HuH-7 (cell line): Measurements from ENCODE around the gene SGK2.

Experiments
- DNase-seq: peaks from one replicate; pipeline ENCODE4 v3.0.0; 2011; ENCODE audit warnings: low spot score

The SGK2 gene

GRCh38 chr20:43536041-43536816 lies 22.6 kb upstream of the SGK2 start:
- no peak for DNase-seq

- DNase-seq: no peak
Measured at GRCh38 chr20:43536817-43537440, 21.9 kb upstream of the SGK2 start.

- DNase-seq: peak; percentile 61
Measured at GRCh38 chr20:43537921-43538877, 20.6 kb upstream of the SGK2 start.

- DNase-seq: no peak
Measured at GRCh38 chr20:43538878-43539700, 19.7 kb upstream of the SGK2 start.

- DNase-seq: no peak
Measured at GRCh38 chr20:43539975-43540672, 18.7 kb upstream of the SGK2 start.

- no peak for DNase-seq
Measured at GRCh38 chr20:43540673-43541060, 18.2 kb upstream of the SGK2 start.

GRCh38 chr20:43541214-43541613 lies 17.6 kb upstream of the SGK2 start:
- no peak for DNase-seq

- DNase-seq: no peak
Measured at GRCh38 chr20:43542161-43542560, 16.7 kb upstream of the SGK2 start.

- no peak for DNase-seq
Measured at GRCh38 chr20:43542674-43543073, 16.2 kb upstream of the SGK2 start.

- DNase-seq: no peak
Measured at GRCh38 chr20:43543138-43543537, 15.7 kb upstream of the SGK2 start.

- DNase-seq: no peak
Measured at GRCh38 chr20:43544501-43544900, 14.3 kb upstream of the SGK2 start.

- DNase-seq: no peak
Measured at GRCh38 chr20:43545837-43546578, 12.8 kb upstream of the SGK2 start.

GRCh38 chr20:43548273-43548880 lies 10.4 kb upstream of the SGK2 start:
- no peak for DNase-seq

GRCh38 chr20:43549416-43550065 lies 9.3 kb upstream of the SGK2 start:
- DNase-seq: no peak

GRCh38 chr20:43550456-43550855 lies 8.4 kb upstream of the SGK2 start:
- no peak for DNase-seq

- DNase-seq: no peak
Measured at GRCh38 chr20:43554369-43554768, 4.5 kb upstream of the SGK2 start.

GRCh38 chr20:43559147-43559987 lies 540 bp downstream of the SGK2 start:
- no peak for DNase-seq

GRCh38 chr20:43560974-43561373 lies 2.1 kb downstream of the SGK2 start:
- DNase-seq: no peak

GRCh38 chr20:43563429-43563828 lies 4.6 kb downstream of the SGK2 start:
- peak; percentile 32 for DNase-seq
